GM23338 (cell line): ENCODE data around the gene DCN. TPM values are rescaled to one million over a fixed set of nuclear protein-coding genes. Genes with fewer than 3 reads are reported as not detected.

ENCODE experiments used
- ATAC-seq: fragments of 200-7000 bp; cut with Tn5 transposase; 3 replicates; pipeline ENCODE4 v1.9.1; 2020
- DNase-seq: peaks from one replicate; pipeline ENCODE4 v3.0.0-alpha.2; 2015; ENCODE audit warnings: low spot score
- H2AFZ ChIP-seq: fragments of 200-600 bp; sonication (generic); 2 replicates; pipeline ENCODE4 v1.8.0; 2016; ENCODE audit warnings: antibody characterized with exemption, mild to moderate bottlenecking, moderate library complexity
- H3F3A ChIP-seq: fragments of 200-600 bp; sonication (generic); replicated peaks from 2 replicates; pipeline ENCODE4 v1.8.0; 2017; ENCODE audit warnings: antibody characterized with exemption, mixed run types, low read depth
- H3K27ac ChIP-seq: fragments of 200-600 bp; sonication (generic); 2 replicates; pipeline ENCODE4 v1.6.1; 2016; ENCODE audit warnings: low read depth
- H3K27me3 ChIP-seq: fragments of 200-600 bp; sonication (generic); 2 replicates; pipeline ENCODE4 v1.8.0; 2016; ENCODE audit warnings: mild to moderate bottlenecking, mixed run types, moderate library complexity; ENCODE audit not compliant: insufficient read depth
- H3K36me3 ChIP-seq: fragments of 200-600 bp; sonication (generic); 2 replicates; pipeline ENCODE4 v1.8.0; 2016; ENCODE audit warnings: mild to moderate bottlenecking; ENCODE audit not compliant: insufficient read depth
- H3K4me1 ChIP-seq: fragments of 200-600 bp; sonication (generic); 2 replicates; pipeline ENCODE4 v1.8.0; 2016; ENCODE audit warnings: mild to moderate bottlenecking, moderate library complexity; ENCODE audit not compliant: insufficient read depth
- H3K4me2 ChIP-seq: fragments of 200-600 bp; sonication (generic); 2 replicates; pipeline ENCODE4 v1.7.1; 2017; ENCODE audit warnings: mixed run types
- H3K4me3 ChIP-seq: fragments of 200-600 bp; sonication (generic); 2 replicates; pipeline ENCODE4 v1.6.1; 2016; ENCODE audit warnings: mixed run types
- H3K79me2 ChIP-seq: fragments of 200-600 bp; sonication (generic); replicated peaks from 2 replicates; pipeline ENCODE4 v1.8.0; 2017; ENCODE audit warnings: mild to moderate bottlenecking; ENCODE audit not compliant: insufficient read depth
- H3K9me2 ChIP-seq: fragments of 200-600 bp; sonication (generic); 2 replicates; pipeline ENCODE4 v1.8.0; 2017; ENCODE audit not compliant: insufficient read depth
- H4K20me1 ChIP-seq: fragments of 200-600 bp; sonication (generic); replicated peaks from 2 replicates; pipeline ENCODE4 v1.8.0; 2017; ENCODE audit warnings: mild to moderate bottlenecking; ENCODE audit not compliant: insufficient read depth
- H3K27ac Mint-ChIP-seq: 2 replicates; pipeline ENCODE4 v1.8.0; 2020; ENCODE audit warnings: inconsistent platforms, mild to moderate bottlenecking, moderate library complexity, mixed read lengths
- H3K27me3 Mint-ChIP-seq: 3 replicates; pipeline ENCODE4 v1.8.0; 2022; ENCODE audit warnings: low read depth, mild to moderate bottlenecking, moderate library complexity, mixed read lengths, inconsistent platforms; ENCODE audit not compliant: insufficient read depth, poor library complexity
- H3K36me3 Mint-ChIP-seq: 3 replicates; pipeline ENCODE4 v1.8.0; 2021; ENCODE audit warnings: low read depth, mild to moderate bottlenecking, inconsistent platforms, moderate library complexity, mixed read lengths
- H3K4me1 Mint-ChIP-seq: 3 replicates; pipeline ENCODE4 v1.8.0; 2020; ENCODE audit warnings: mild to moderate bottlenecking, inconsistent platforms, mixed read lengths
- H3K4me3 Mint-ChIP-seq: 3 replicates; pipeline ENCODE4 v1.8.0; 2021; ENCODE audit warnings: moderate library complexity, mild to moderate bottlenecking, inconsistent platforms, mixed read lengths
- H3K9me3 Mint-ChIP-seq: 3 replicates; pipeline ENCODE4 v1.8.0; 2020; ENCODE audit warnings: moderate library complexity, mild to moderate bottlenecking, inconsistent platforms, mixed read lengths
- CREB1 ChIP-seq: fragments of 250-450 bp; sonication (Bioruptor Pico); IDR thresholded peaks from 2 replicates; pipeline ENCODE4 v1.5.0; 2020; ENCODE audit warnings: low read depth, mild to moderate bottlenecking, moderate library complexity
- EZH2 ChIP-seq: fragments of 200-600 bp; sonication (generic); IDR thresholded peaks from one replicate; pipeline ENCODE4 v1.8.0; 2017; ENCODE audit warnings: antibody characterized with exemption, mild to moderate bottlenecking, low read depth; ENCODE audit not compliant: unreplicated experiment
- EZH2phosphoT487 ChIP-seq: fragments of 200-600 bp; sonication (generic); IDR thresholded peaks from one replicate; pipeline ENCODE4 v1.8.1; 2018; ENCODE audit warnings: antibody characterized with exemption; ENCODE audit not compliant: unreplicated experiment
- JUNB ChIP-seq: IDR thresholded peaks from one replicate; pipeline ENCODE4 v1.6.1; 2016; ENCODE audit warnings: antibody characterized with exemption; ENCODE audit not compliant: unreplicated experiment
- POLR2AphosphoS5 ChIP-seq: IDR thresholded peaks from 2 replicates; pipeline ENCODE4 v1.6.1; 2016; ENCODE audit warnings: antibody characterized with exemption, low read depth
- REST ChIP-seq: IDR thresholded peaks from one replicate; pipeline ENCODE4 v1.6.1; 2018; ENCODE audit warnings: antibody characterized with exemption; ENCODE audit not compliant: unreplicated experiment
- STAT1 ChIP-seq: IDR thresholded peaks from one replicate; pipeline ENCODE4 v1.6.1; 2016; ENCODE audit warnings: antibody characterized with exemption; ENCODE audit not compliant: unreplicated experiment
- ZNF114 ChIP-seq: fragments of 250-450 bp; sonication (Bioruptor Pico); IDR thresholded peaks from 2 replicates; pipeline ENCODE4 v1.5.0; 2020; ENCODE audit warnings: mild to moderate bottlenecking, moderate library complexity
- ZNF331 ChIP-seq: fragments of 250-450 bp; sonication (Bioruptor Pico); IDR thresholded peaks from 2 replicates; pipeline ENCODE4 v1.5.0; 2020; ENCODE audit warnings: low read depth, mild to moderate bottlenecking, moderate library complexity
- ZNF462 ChIP-seq: fragments of 250-450 bp; sonication (Bioruptor Pico); IDR thresholded peaks from 2 replicates; pipeline ENCODE4 v1.5.0; 2020; ENCODE audit warnings: mild to moderate bottlenecking, moderate library complexity
- polyA plus RNA-seq: library from polyadenylated mRNA; unstranded; fragments of >200 nt; fragmentation: Nextera tagmentation; extraction: Ambion mirVana; gene quantifications from 2 replicates; pipeline ENCODE4 v1.2.1, GENCODE V29; 2016
- total RNA-seq: library from RNA; depleted of rRNA; stranded (reverse); fragments of >200 nt; shearing (Covaris generic); gene quantifications from 2 replicates; pipeline ENCODE4 v1.2.3, GENCODE V29; 2014
- TF ChIP-seq, protein P1 (sequence below), 2 experiments: fragments of 200-600 bp in 1 of 2; sonication (generic) in 1 of 2; conservative IDR thresholded peaks; 2 replicates each; pipeline versions ENCODE4 v1.5.1 to v1.6.1; 2016 to 2017; ENCODE audit warnings: antibody characterized with exemption in 2 of 2, low read depth in 2 of 2, mild to moderate bottlenecking in 2 of 2, moderate library complexity in 1 of 2

The DCN gene
- total and polyA plus RNA-seq, 2 experiments from 2014 or later: not detected

DNA sequence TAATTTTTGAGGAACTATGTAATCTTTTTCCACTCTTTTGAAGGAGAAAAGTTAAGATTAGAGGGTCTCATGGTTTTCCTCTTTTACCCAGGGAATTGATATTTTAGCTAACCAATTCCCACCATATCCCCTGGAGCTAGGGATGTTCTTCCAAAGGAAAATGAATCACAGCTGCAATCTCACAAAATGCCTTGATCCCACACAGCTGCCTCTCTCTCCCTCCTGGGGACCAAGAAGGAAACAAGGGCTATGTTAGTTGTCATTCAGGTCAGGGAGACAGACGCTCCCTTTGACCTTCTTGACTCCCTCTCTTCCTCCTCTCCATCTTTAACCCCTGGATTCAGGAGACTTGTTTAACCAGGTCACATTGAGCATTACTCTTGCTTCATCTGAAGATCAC, 9.5 kb downstream of the DCN start (continued):
- TF ChIP-seq, protein P1, sequence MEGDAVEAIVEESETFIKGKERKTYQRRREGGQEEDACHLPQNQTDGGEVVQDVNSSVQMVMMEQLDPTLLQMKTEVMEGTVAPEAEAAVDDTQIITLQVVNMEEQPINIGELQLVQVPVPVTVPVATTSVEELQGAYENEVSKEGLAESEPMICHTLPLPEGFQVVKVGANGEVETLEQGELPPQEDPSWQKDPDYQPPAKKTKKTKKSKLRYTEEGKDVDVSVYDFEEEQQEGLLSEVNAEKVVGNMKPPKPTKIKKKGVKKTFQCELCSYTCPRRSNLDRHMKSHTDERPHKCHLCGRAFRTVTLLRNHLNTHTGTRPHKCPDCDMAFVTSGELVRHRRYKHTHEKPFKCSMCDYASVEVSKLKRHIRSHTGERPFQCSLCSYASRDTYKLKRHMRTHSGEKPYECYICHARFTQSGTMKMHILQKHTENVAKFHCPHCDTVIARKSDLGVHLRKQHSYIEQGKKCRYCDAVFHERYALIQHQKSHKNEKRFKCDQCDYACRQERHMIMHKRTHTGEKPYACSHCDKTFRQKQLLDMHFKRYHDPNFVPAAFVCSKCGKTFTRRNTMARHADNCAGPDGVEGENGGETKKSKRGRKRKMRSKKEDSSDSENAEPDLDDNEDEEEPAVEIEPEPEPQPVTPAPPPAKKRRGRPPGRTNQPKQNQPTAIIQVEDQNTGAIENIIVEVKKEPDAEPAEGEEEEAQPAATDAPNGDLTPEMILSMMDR (conservative IDR thresholded peaks at IDR 0.05; ENCODE audit: low read depth in 2 of 2): no peak
- TF ChIP-seq ZNF114 (CRISPR knock-in tag): no peak
- no peak for TF ChIP-seq JUNB
- no peak for TF ChIP-seq POLR2AphosphoS5
- TF ChIP-seq REST: no peak
- no peak for TF ChIP-seq EZH2phosphoT487

DNA sequence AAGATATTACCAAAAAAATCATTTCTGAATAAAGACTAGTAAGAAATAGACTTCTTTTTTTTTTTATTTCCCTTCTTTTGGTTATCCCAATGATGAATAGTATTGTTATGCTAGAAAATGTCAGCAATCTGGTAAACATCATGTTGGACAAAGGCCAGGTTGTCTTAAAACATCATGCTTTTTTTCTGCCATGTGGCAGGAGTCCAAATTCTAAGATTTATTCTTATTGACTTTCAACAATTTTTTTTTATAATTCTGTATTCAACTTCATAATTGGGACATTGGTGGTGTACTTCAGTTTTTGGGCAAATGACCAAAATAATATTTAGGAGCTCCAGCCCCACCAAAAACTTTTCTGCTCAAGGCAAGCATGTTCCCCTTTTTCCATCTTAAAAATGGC, 10.5 kb downstream of the DCN start:
- Histone ChIP-seq H3K4me2 (no peak overlapping the region), H3F3A (no peaks in the 10 kb centered on the region), H3K27me3 (no peaks in the 10 kb centered on the region), H3K4me1 (no peaks in the 10 kb centered on the region), H3K4me3 (no peak overlapping the region), H4K20me1 (no peaks in the 10 kb centered on the region), H3K79me2 (no peaks in the 10 kb centered on the region), H3K36me3 (no peaks in the 10 kb centered on the region), H3K9me2 (no peaks in the 10 kb centered on the region), H2AFZ (no peak overlapping the region), H3K27ac (no peak overlapping the region)
- H3K36me3 Mint-ChIP-seq: no peaks in the 10 kb centered on the region
- no peaks in the 10 kb centered on the region for H3K9me3 Mint-ChIP-seq
- DNase-seq: no peak
- peaks cover 1% of the 10 kb centered on the region for H3K27me3 Mint-ChIP-seq
- H3K4me3 Mint-ChIP-seq: no peak overlapping the region
- H3K4me1 Mint-ChIP-seq: no peaks in the 10 kb centered on the region; the same call in 2 of the 3 replicates
- no peak for ATAC-seq
- no peak overlapping the region for H3K27ac Mint-ChIP-seq
- TF ChIP-seq STAT1 (no peak), EZH2 (no peak), ZNF331 (CRISPR knock-in tag) (no peak), CREB1 (CRISPR knock-in tag) (no peak), ZNF114 (CRISPR knock-in tag) (no peak), ZNF462 (no peak)
- TF ChIP-seq, protein P1 (conservative IDR thresholded peaks at IDR 0.05; ENCODE audit: low read depth in 2 of 2): no peak
